HG03097 (cell line): ENCODE measurements around the gene COBLL1.

ENCODE experiments used
- ATAC-seq: cut with Tn5 transposase; IDR thresholded peaks from one replicate; pipeline ENCODE4 v1.9.1; 2021; ENCODE audit not compliant: unreplicated experiment, low FRiP score

COBLL1 gene

DNA sequence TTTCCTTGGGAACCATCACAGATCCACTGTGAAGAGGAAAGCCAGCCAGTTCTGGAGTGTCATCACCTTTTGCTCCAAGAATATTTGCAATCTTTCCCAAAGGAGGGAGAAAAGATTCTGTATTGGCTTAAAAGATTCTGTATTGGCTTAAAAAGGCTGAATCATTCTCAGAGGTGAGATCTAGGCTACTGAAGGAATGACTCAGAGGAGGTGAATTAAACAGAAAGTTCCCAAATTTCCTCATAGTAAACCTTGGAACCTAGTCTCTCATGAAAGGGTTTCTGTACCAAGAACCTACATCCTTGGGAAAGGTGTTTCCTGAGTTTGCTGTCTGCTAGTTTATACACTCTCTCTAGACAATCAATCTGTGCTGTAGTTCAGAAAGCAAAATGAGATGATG is 186.3 kb downstream of the COBLL1 start:
- ATAC-seq, result no peak

- no peak for ATAC-seq
These were observed 190.3 kb downstream of the COBLL1 start for GRCh38 chr2:164651361-164651760.

DNA sequence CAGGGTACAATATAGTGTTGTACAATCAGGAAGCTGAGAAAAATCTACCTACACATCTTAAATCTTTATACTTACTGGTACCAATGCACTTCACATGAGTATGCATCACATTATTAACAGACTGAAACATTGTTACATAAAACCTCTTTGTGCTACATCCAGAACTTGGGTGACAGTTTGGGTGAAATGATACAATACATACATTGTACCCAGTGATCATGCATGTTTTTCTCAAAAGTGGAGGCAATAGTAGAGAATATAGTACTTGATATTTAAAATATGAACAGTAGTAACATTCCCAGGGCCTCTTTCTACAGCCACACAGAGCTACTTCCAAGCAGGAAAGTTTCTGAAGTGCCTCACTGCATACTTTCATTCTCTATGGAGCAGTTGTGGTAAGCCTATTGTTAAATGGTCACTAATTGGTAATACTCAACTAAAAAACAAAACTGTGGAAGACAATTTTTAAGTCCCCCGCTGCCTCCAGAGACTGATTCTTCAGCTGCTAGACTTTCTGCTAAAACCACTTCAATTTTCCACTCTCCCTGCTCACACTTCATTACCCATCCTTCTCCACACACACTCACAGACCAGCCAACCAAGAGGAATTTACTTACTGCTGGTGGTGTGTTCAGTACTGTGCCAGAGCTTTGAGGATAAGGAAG is 197.5 kb downstream of the COBLL1 start:
- no peak for ATAC-seq

GRCh38 chr2:164642946-164643555 is 198.6 kb downstream of the COBLL1 start:
- ATAC-seq, result no peak

DNA sequence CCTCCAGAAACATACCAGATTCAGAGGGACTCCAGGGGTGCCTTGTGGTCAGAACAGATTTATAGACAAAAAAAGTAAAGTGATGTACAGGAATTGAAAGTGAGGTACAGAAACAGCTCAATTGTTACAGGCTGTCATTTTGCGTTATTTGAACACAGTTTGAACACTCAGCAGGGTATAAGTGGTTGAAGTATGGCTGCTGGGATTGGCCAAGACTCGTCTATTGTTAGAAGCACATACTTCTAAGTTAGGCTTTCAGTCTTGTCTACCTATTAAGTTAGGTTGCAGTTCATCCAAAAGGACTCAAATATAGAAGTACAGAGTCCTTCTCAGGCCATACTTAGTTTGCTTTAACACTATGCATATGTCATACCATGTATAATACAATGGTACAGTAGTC is 199.4 kb downstream of the COBLL1 start:
- ATAC-seq, result no peak
